Transverse colon (tissue), 4 donors: ENCODE results near the gene CCDC91. TPM values are rescaled to one million over a fixed set of nuclear protein-coding genes. Genes with fewer than 3 reads are reported as not detected.

Experiments
- DNase-seq: peaks from one replicate; pipeline ENCODE4 v3.0.0-alpha.2; 2019
- H3K27ac ChIP-seq, 4 donors: fragments of 200-600 bp; sonication (generic); 2 replicates each; pipeline ENCODE4 v1.5.1; 2016 to 2018; ENCODE audit warnings: inconsistent platforms in 4 of 4
- H3K27me3 ChIP-seq: fragments of 200-600 bp; sonication (generic); 2 replicates; pipeline ENCODE4 v1.5.1; 2017; ENCODE audit warnings: inconsistent platforms
- H3K36me3 ChIP-seq, 4 donors: fragments of 200-600 bp; sonication (generic); 2 replicates each; pipeline ENCODE4 v1.5.1; 2017 to 2019; ENCODE audit warnings: inconsistent platforms in 4 of 4
- H3K4me1 ChIP-seq, 4 donors: fragments of 200-600 bp; sonication (generic); 2 replicates each; pipeline ENCODE4 v1.5.1; 2017 to 2020; ENCODE audit warnings: inconsistent platforms in 4 of 4
- H3K4me3 ChIP-seq, 4 donors: fragments of 200-600 bp; sonication (generic); 1 replicate in 1 of 4; 2 replicates in 3 of 4; pipeline versions ENCODE4 v1.5.1 to v1.6.1; 2017 to 2019; ENCODE audit warnings: inconsistent platforms in 4 of 4
- H3K9me3 ChIP-seq, 2 donors: fragments of 200-600 bp; sonication (generic); 2 replicates each; pipeline ENCODE4 v1.5.1; 2017 to 2019; ENCODE audit warnings: inconsistent platforms in 2 of 2
- CTCF ChIP-seq, 5 experiments: fragments of 200-600 bp in 3 of 5; fragments of 450-650 bp in 2 of 5; sonication (generic) in 3 of 5; IDR thresholded peaks; 1 replicate in 2 of 5; 2 replicates in 3 of 5; pipeline ENCODE4 v1.5.1; 2016 to 2017; ENCODE audit warnings: antibody characterized with exemption in 5 of 5, inconsistent platforms in 3 of 5, mild to moderate bottlenecking in 2 of 5, moderate library complexity in 1 of 5
- EP300 ChIP-seq: sonication (generic); formaldehyde crosslinking; IDR thresholded peaks from one replicate; pipeline ENCODE4 v1.6.1; 2017; ENCODE audit warnings: antibody characterized with exemption, low read depth
- POLR2A ChIP-seq: fragments of 450-650 bp; IDR thresholded peaks from one replicate; pipeline ENCODE4 v1.6.1; 2016; ENCODE audit warnings: antibody characterized with exemption, mild to moderate bottlenecking, moderate library complexity
- POLR2AphosphoS5 ChIP-seq, 3 donors: sonication (generic); formaldehyde crosslinking; IDR thresholded peaks; one replicate each; pipeline ENCODE4 v1.6.1; 2016; ENCODE audit warnings: antibody characterized with exemption in 3 of 3
- WGBS, 2 donors: methylation state at CpG; one replicate each; pipeline ENCODE4 v1.1.5; 2018; ENCODE audit warnings: low coverage in 1 of 2; 5-methylcytosine and 5-hydroxymethylcytosine counted together
- in situ Hi-C, 4 donors: fragments of 200-750 bp; cut with MboI; loops; one replicate each; pipeline versions ENCODE4 v1.15.0 to v1.15.1; 2017; ENCODE audit warnings: low sequenced_read_pairs in 3 of 4, low pct_ligation_motif_present in 1 of 4, low pct_unique_long_range_greater_than_20kb in 1 of 4
- intact Hi-C: fragments of 100-400 bp; cut with DNase I; formaldehyde crosslinking; loops from one replicate; pipeline ENCODE4 v1.15.1; 2023; ENCODE audit warnings: low total_unique reads
- total RNA-seq, 4 donors: library from RNA; depleted of rRNA; stranded (reverse); fragments of >200 nt; gene quantifications; one replicate each; pipeline ENCODE4 v1.1.0, GENCODE V29; 2016

The CCDC91 gene
- total RNA-seq, 4 donors from 2014 or later, result 8.4 to 37.8 (median 35.5) TPM

- H3K27ac ChIP-seq, result no peak overlapping the region
- no peak for TF ChIP-seq POLR2A
- TF ChIP-seq EP300, result no peak
- TF ChIP-seq POLR2AphosphoS5 (IDR thresholded peaks at IDR 0.05), result no peak
- no peak for TF ChIP-seq CTCF (IDR thresholded peaks at IDR 0.05)
- H3K36me3 ChIP-seq, result peaks cover 0 to 5% (median 0%) of the 10 kb centered on the region in 4 donors
- peaks cover 24 to 25% of the 10 kb centered on the region in 2 donors for H3K9me3 ChIP-seq
- no peak overlapping the region for H3K4me3 ChIP-seq
- in situ Hi-C loops (no loop called here), intact Hi-C loops (no loop called here)
- no peaks in the 10 kb centered on the region for H3K4me1 ChIP-seq
- 65 to 74% methylated on average over 2 of the region's 2 CpGs for WGBS, 2 donors
- DNase-seq, result no peak
- no peaks in the 10 kb centered on the region for H3K27me3 ChIP-seq
These were observed 102.4 kb downstream of the CCDC91 start for GRCh38 chr12:28292699-28293098.

DNA sequence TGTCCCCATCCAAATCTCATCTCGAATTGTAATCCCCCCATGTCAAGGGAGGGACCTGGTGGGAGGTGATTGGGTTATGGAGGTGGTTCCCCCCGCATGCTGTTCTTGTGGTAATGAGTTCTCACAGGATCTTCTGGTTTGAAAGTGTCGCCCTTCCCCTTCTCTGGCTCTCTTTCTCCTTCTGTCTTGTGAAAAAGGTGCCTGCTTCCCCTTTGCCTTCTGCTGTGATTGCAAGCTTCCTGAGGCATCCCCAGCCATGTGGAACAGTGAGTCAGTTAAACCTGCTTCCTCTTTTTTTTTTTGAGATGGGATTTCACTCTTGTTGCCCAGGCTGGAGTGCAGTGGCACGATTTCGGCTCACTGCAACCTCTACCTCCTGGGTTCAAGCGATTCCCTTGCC is 104.0 kb downstream of the CCDC91 start:
- no peaks in the 10 kb centered on the region for H3K4me1 ChIP-seq
- WGBS, 2 donors, result 82 to 85% methylated on average over 2 to 6 of the region's 6 CpGs
- in situ Hi-C loops (no loop called here), intact Hi-C loops (no loop called here)
- no peaks in the 10 kb centered on the region for H3K27me3 ChIP-seq
- H3K27ac ChIP-seq, result no peak overlapping the region
- H3K9me3 ChIP-seq, result peaks cover 16 to 17% of the 10 kb centered on the region in 2 donors
- peaks cover 0 to 5% (median 0%) of the 10 kb centered on the region in 4 donors for H3K36me3 ChIP-seq
- TF ChIP-seq POLR2AphosphoS5 (IDR thresholded peaks at IDR 0.05) (no peak), EP300 (no peak), POLR2A (no peak), CTCF (IDR thresholded peaks at IDR 0.05) (no peak)
- no peak for DNase-seq
- no peak overlapping the region for H3K4me3 ChIP-seq

DNA sequence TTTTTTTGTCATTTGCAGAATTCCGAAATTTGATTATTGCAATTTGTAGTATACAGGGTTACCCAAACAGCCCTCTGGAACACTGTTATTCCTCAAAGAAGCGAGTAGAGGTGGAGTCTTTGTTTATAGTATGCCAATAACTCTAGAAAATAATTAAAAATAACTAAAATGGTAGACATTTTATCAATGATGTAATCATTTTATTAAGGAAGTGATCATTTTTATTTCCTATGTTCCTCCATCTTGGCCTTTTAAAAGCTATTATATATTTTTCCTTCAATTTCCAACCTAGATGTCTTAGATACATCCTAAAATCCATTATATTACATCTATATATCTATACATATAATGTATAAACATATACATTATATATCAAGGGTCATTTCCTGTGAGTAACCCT is 106.0 kb downstream of the CCDC91 start:
- in situ Hi-C loops, result no loop called here
- TF ChIP-seq POLR2AphosphoS5 (IDR thresholded peaks at IDR 0.05) (no peak), EP300 (no peak), CTCF (IDR thresholded peaks at IDR 0.05) (no peak), POLR2A (no peak)

DNA sequence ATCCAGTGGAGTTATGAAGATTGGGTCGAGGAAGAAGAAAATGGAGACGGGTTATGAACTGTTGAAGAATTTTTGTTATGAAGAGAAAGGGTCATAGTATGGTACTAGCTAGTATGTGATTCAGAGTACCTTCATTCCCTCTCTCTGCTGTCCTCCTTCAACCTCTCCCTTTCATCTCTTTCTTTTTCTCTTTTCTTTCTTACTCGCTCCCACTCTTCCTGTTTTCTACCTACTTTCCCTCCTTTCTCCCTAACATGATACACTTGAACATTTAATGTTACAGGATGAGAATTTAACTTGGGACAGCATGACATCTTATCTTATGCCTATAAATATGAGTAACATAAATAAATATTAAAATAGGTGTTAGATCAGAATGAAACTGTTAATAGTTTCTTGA is 112.9 kb downstream of the CCDC91 start:
- peaks cover 0 to 20% (median 0%) of the 10 kb centered on the region in 4 donors for H3K36me3 ChIP-seq
- no peaks in the 10 kb centered on the region for H3K9me3 ChIP-seq
- in situ Hi-C loops, result no loop called here
- H3K27ac ChIP-seq, result no peak overlapping the region
- 94 to 96% methylated on average over 3 of the region's 3 CpGs for WGBS, 2 donors
- no peak for TF ChIP-seq POLR2A
- DNase-seq, result no peak
- no peaks in the 10 kb centered on the region for H3K27me3 ChIP-seq
- intact Hi-C loops, result no loop called here
- no peak overlapping the region for H3K4me3 ChIP-seq
- no peaks in the 10 kb centered on the region for H3K4me1 ChIP-seq

More for the DNA sequence above, 106.0 kb downstream of the CCDC91 start:
- no peaks in the 10 kb centered on the region for H3K9me3 ChIP-seq
- H3K4me3 ChIP-seq, result no peak overlapping the region
- intact Hi-C loops, result no loop called here
- no peaks in the 10 kb centered on the region for H3K36me3 ChIP-seq
- no peak overlapping the region for H3K27ac ChIP-seq
- DNase-seq, result no peak
- WGBS, 2 donors, result 97 to 98% methylated on average over 2 of the region's 2 CpGs
- no peaks in the 10 kb centered on the region for H3K4me1 ChIP-seq
- H3K27me3 ChIP-seq, result no peaks in the 10 kb centered on the region

GRCh38 chr12:28306535-28306934 is 116.3 kb downstream of the CCDC91 start:
- intact Hi-C loops, result no loop called here
- H3K27me3 ChIP-seq, result no peaks in the 10 kb centered on the region
- no peak for DNase-seq
- in situ Hi-C loops, result no loop called here
- no peak overlapping the region for H3K27ac ChIP-seq
- no peak overlapping the region for H3K4me3 ChIP-seq
- no peaks in the 10 kb centered on the region for H3K9me3 ChIP-seq
- TF ChIP-seq EP300 (no peak), POLR2AphosphoS5 (IDR thresholded peaks at IDR 0.05) (no peak), POLR2A (no peak), CTCF (IDR thresholded peaks at IDR 0.05) (no peak)
- peaks cover 0 to 32% (median 0%) of the 10 kb centered on the region in 4 donors for H3K36me3 ChIP-seq
- H3K4me1 ChIP-seq, result no peaks in the 10 kb centered on the region
- WGBS, 2 donors, result 80 to 94% methylated on average over 2 of the region's 2 CpGs
